Astrocyte of the spinal cord (primary cell): ENCODE data around the gene ARHGEF11.
A peak's percentile ranks its signal among the peaks of the same experiment; 100 is the strongest.

Experiments
- DNase-seq: peaks from one replicate; pipeline ENCODE4 v3.0.0; 2011; ENCODE audit warnings: low read depth, low spot score
- H3K4me3 ChIP-seq: 2 replicates; pipeline ENCODE4 v1.5.1; 2011; ENCODE audit warnings: low read depth, mild to moderate bottlenecking, low read length, moderate library complexity
- in situ Hi-C: cut with HindIII; loops from 2 replicates; pipeline ENCODE4 v1.10.0; 2017; ENCODE audit warnings: low sequenced_read_pairs
- TF ChIP-seq, protein P1 (sequence below): IDR thresholded peaks from 2 replicates; pipeline ENCODE4 v1.5.1; 2012; ENCODE audit warnings: low read depth, mild to moderate bottlenecking, low read length, inconsistent platforms

Gene ARHGEF11

DNA sequence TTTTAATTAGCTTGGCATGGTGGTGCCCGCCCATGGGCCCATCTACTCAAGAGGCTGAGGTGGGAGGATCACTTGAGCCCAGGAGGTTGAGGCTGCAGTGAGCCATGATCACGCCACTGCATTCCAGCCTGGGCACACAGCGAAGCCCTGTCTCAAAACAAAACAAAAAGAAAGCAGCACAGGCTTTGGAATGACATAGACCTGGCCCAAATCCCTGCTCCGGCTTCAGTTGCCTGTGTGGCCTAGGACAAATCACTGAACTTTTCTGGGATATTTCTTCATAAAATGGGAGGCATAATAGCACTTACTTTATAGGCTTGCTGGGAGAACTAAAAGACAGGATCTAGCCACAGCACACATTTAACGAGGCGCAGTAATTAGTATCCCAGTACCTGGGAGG, 149.6 kb downstream of the ARHGEF11 start:
- in situ Hi-C loops = no loop called here
- no peak overlapping the region for H3K4me3 ChIP-seq
- TF ChIP-seq, protein P1, sequence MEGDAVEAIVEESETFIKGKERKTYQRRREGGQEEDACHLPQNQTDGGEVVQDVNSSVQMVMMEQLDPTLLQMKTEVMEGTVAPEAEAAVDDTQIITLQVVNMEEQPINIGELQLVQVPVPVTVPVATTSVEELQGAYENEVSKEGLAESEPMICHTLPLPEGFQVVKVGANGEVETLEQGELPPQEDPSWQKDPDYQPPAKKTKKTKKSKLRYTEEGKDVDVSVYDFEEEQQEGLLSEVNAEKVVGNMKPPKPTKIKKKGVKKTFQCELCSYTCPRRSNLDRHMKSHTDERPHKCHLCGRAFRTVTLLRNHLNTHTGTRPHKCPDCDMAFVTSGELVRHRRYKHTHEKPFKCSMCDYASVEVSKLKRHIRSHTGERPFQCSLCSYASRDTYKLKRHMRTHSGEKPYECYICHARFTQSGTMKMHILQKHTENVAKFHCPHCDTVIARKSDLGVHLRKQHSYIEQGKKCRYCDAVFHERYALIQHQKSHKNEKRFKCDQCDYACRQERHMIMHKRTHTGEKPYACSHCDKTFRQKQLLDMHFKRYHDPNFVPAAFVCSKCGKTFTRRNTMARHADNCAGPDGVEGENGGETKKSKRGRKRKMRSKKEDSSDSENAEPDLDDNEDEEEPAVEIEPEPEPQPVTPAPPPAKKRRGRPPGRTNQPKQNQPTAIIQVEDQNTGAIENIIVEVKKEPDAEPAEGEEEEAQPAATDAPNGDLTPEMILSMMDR = no peak
- no peak for DNase-seq

DNA sequence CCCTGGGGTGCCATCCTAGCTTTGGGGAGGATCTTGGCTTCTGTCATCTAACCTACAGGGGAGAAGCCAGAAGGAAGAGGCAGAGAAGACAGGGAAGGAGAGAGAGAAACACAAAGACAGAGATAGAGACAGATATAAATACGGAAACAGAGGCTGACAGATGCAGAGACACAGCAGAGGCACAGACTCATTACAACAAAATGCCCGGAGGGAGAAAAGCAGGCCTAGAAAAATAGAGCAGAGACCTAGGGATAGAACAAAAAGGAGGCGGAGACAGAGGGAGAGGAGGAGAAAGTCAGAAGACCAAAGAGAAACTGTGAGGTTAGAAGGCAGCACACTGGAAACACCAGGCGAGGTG, 150.1 kb downstream of the ARHGEF11 start:
- no peak overlapping the region for H3K4me3 ChIP-seq
- no peak for DNase-seq
- in situ Hi-C loops = no loop called here
- TF ChIP-seq, protein P1 = no peak

DNA sequence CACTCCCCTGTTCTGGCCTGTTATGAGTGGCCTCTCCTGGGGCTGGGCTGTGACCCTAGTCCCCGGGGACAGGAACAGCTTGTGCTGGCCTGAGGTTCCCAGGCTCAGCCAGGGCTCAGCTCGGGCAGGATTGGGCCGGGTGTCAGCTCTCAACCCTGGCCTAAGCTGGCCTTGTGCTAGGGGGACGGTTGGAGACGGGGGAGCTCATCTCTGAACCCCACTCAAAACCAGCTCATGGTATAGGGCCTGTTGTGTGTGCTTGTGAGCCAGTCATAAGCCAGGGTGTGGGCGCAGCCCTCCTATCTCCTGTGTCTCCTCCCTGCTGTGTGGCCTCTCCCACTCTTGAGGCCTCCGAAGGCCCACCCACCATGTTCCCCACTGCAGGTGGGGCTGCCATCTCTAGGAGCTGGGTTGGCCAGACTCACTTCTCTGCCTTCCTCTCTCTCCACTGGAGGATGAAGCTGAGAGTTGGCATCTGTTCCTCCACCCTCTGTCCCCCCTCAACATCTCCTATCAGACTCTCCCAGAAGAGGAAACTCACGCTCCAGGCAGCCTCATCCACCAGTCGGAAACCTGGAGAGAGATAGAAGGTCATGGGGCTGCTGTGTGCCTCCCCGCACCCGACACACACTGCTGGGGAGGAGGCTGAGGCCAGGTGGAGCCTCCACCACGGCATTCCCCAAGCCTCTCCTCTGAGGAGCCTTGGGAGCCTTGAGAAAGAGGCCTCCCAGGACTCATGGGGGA, 150.7 kb downstream of the ARHGEF11 start:
- TF ChIP-seq, protein P1 = no peak
- H3K4me3 ChIP-seq = peak overlapping the region; percentile 50
- no peak for DNase-seq
- in situ Hi-C loops = no loop called here

DNA sequence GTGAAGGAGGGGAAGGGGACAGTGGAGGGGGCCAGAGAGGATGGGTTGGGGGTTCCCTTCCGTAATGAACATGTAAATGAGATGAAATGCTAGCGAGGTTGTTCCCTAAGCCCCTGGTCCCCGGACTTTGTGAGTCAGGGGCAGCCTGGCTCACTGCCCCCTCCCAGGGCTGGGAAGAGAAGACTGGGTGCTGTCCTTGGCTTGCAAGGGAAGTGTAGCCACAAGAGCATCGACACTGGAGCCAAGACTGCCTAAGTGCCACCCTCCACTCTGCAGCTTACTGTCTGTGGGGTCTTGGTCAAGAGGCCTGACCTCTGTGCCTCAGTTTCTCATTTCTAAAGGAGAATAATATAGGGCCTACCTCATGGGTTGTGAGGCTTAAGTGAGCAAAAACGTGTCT, 151.5 kb downstream of the ARHGEF11 start:
- peak overlapping the region; percentile 50 for H3K4me3 ChIP-seq
- TF ChIP-seq, protein P1 = no peak
- in situ Hi-C loops = no loop called here
- DNase-seq = no peak

DNA sequence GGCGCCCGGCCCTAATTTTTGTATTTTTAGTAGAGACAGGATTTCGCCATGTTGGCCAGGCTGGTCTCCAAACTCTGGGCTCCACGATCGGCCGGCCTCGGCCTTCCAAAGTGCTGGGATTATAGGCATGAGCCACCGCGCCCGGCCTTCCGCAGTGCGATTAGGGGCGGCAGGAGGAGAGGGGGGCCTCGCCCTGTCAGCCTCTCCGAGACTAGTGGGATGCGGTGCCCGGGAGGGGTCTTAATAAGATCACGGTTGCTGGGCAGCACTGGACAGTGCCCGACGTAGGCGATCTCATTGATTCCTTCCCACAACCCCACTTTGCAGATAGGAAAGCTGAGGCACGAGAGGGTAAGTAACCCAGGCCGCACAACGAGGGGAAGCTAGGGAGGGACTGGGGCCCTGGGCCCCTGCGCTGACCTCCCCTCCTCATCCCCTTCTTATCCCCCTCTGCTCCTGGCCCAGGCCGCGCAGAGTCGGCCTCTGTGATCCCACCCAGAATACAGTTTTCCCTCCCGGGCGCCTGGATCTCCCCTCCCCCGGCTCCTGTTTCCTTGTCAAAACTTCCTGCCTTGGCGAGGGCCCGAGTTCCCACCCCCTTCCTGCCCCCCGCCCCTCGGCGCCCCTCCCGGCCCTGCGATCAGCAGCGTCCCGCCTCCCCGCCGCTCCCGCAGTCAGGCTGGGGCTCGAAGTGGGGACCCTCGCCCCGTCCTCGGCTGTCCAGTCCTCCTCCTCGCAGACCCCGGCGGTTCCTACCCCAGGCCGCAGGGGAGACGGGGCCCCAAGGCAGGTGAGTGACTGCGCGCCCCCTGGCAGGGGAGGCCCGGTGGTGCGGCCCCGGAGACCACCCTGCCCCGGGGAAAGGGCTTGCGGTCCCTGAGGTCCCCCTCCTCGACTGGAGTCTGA, 152.2 kb downstream of the ARHGEF11 start, which contains the start of gene PEAR1:
PEAR1 (plus strand) TSS at position 671 of the 906 bp plus-strand sequence. CDS start 10,209 bp downstream, outside the sequence.
- no peak for DNase-seq
- peak within 1 kb of the TSS; percentile 50 for H3K4me3 ChIP-seq
- TF ChIP-seq, protein P1 = peak; percentile 5
- in situ Hi-C loops = no loop called here

DNA sequence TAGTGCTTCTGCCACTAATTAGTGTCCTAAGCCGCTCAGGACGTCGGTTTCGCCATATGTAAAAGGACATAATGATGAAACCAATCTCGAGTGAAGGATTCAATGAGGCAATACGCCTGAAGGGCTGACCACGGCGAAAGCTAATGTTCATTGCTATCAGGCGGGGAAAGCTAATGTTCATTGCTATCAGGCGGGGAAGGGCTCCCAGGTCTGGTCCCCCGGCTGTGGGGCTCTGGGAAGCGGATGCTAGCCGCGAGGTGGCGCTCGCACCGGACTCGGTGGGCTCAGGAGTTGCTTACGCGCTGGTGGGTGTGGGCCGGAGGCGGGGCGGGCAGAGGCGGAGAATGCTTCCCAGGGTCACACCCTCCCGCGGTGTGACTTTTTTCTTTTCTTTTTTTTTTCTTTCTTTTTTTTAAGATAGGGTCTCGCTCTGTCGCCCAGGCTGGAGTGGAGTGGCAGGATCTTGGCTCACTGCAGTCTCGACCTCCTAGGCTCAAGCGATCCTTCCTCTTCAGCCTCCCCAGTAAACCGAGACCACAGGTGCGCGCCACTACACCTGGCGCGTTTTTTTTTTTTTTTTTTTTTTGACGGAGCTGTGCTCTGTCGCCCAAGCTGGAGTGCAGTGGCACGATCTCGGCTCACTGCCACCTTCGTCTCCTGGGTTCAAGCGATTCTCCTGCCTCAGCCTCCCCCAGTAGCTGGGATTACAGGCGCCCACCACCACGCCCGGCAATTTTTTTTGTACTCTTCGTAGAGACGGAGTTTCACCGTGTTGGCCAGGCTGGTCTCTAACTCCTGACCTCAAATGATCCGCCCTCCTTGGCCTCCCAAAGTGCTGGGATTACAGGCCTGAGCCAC, 153.1 kb downstream of the ARHGEF11 start:
- TF ChIP-seq, protein P1 = peak; percentile 95
- peak; percentile 88 for DNase-seq
- peak overlapping the region; percentile 32 for H3K4me3 ChIP-seq
- in situ Hi-C loops = no loop called here
